ENCODE data around the gene SIGLEC11. TPM values are rescaled to one million over a fixed set of nuclear protein-coding genes. Genes with fewer than 3 reads are reported as not detected.

Gene SIGLEC11
- total RNA-seq, 1 donor from 2014 or later = not detected

- TF ChIP-seq CTCF (IDR thresholded peaks at IDR 0.05; ENCODE audit: unreplicated experiment) = no peak
- Mint-ChIP-seq H3K4me1 (ENCODE audit: low read depth) (no peaks in the 10 kb centered on the region), H3K36me3 (ENCODE audit: insufficient read depth) (peaks cover 2% of the 10 kb centered on the region), H3K27ac (no peak overlapping the region), H3K4me3 (ENCODE audit: low read depth) (no peak overlapping the region), H3K27me3 (no peaks in the 10 kb centered on the region), H3K9me3 (ENCODE audit: low read depth) (no peaks in the 10 kb centered on the region)
- no peak for DNase-seq (ENCODE audit: low spot score, unreplicated experiment)
Measured at GRCh38 chr19:49981603-49982593, 20.9 kb upstream of the SIGLEC11 start.

- Mint-ChIP-seq H3K27me3 (peaks cover 3% of the 10 kb centered on the region), H3K4me3 (ENCODE audit: low read depth) (no peak overlapping the region), H3K36me3 (ENCODE audit: insufficient read depth) (peaks cover 7% of the 10 kb centered on the region), H3K9me3 (ENCODE audit: low read depth) (no peaks in the 10 kb centered on the region), H3K4me1 (ENCODE audit: low read depth) (no peaks in the 10 kb centered on the region), H3K27ac (no peak overlapping the region)
- DNase-seq (ENCODE audit: low spot score, unreplicated experiment) = no peak
- no peak for TF ChIP-seq CTCF (IDR thresholded peaks at IDR 0.05; ENCODE audit: unreplicated experiment)
Measured at GRCh38 chr19:49978324-49978723, 17.4 kb upstream of the SIGLEC11 start.

- H3K27ac Mint-ChIP-seq = no peak overlapping the region
- DNase-seq (ENCODE audit: low spot score, unreplicated experiment) = no peak
- H3K4me1 Mint-ChIP-seq (ENCODE audit: low read depth) = no peaks in the 10 kb centered on the region
- H3K9me3 Mint-ChIP-seq (ENCODE audit: low read depth) = no peaks in the 10 kb centered on the region
- H3K36me3 Mint-ChIP-seq (ENCODE audit: insufficient read depth) = peaks cover 7% of the 10 kb centered on the region
- no peak overlapping the region for H3K4me3 Mint-ChIP-seq (ENCODE audit: low read depth)
- H3K27me3 Mint-ChIP-seq = peaks cover 5% of the 10 kb centered on the region
- no peak for TF ChIP-seq CTCF (IDR thresholded peaks at IDR 0.05; ENCODE audit: unreplicated experiment)
Measured at GRCh38 chr19:49977881-49978280, 16.9 kb upstream of the SIGLEC11 start.

GRCh38 chr19:49977076-49977475 lies 16.1 kb upstream of the SIGLEC11 start:
- no peak for TF ChIP-seq CTCF (IDR thresholded peaks at IDR 0.05; ENCODE audit: unreplicated experiment)
- DNase-seq (ENCODE audit: low spot score, unreplicated experiment) = no peak
- Mint-ChIP-seq H3K4me3 (ENCODE audit: low read depth) (no peak overlapping the region), H3K27ac (no peak overlapping the region), H3K27me3 (peaks cover 5% of the 10 kb centered on the region), H3K9me3 (ENCODE audit: low read depth) (no peaks in the 10 kb centered on the region), H3K4me1 (ENCODE audit: low read depth) (no peaks in the 10 kb centered on the region), H3K36me3 (ENCODE audit: insufficient read depth) (peaks cover 7% of the 10 kb centered on the region)

GRCh38 chr19:49976496-49976895 lies 15.5 kb upstream of the SIGLEC11 start:
- Mint-ChIP-seq H3K27me3 (peaks cover 5% of the 10 kb centered on the region), H3K9me3 (ENCODE audit: low read depth) (no peaks in the 10 kb centered on the region), H3K27ac (no peak overlapping the region), H3K4me3 (ENCODE audit: low read depth) (no peak overlapping the region), H3K36me3 (ENCODE audit: insufficient read depth) (peaks cover 5% of the 10 kb centered on the region), H3K4me1 (ENCODE audit: low read depth) (no peaks in the 10 kb centered on the region)
- no peak for DNase-seq (ENCODE audit: low spot score, unreplicated experiment)
- TF ChIP-seq CTCF (IDR thresholded peaks at IDR 0.05; ENCODE audit: unreplicated experiment) = no peak
